Activated CD8-positive, alpha-beta T cell treated with anti-CD3 and anti-CD28 coated beads for 36 hours (primary cell): ENCODE measurements around the gene FAM3D. TPM values are rescaled to one million over a fixed set of nuclear protein-coding genes. Genes with fewer than 3 reads are reported as not detected.

ENCODE experiments used
- ATAC-seq: fragments of 200-7000 bp; cut with Tn5 transposase; one replicate; pipeline ENCODE4 v1.10.0; 2021; ENCODE audit warnings: mild to moderate bottlenecking, moderate library complexity
- CTCF ChIA-PET: fragments of 350-600 bp; sonication (Branson Sonifier 250); formaldehyde crosslinking; loops from one replicate; lab custom pipeline; 2021; ENCODE audit warnings: antibody characterized with exemption; lab: Charles Lee
- POLR2A ChIA-PET: fragments of 350-600 bp; sonication (Branson Sonifier 250); formaldehyde crosslinking; loops from one replicate; lab custom pipeline; 2021; ENCODE audit warnings: antibody characterized with exemption; lab: Charles Lee
- DNase-seq: peaks from one replicate; pipeline ENCODE4 v3.0.0-alpha.2; 2020
- H3K27ac Mint-ChIP-seq: one replicate; pipeline ENCODE4 v1.8.0; 2021; ENCODE audit warnings: mild to moderate bottlenecking, mixed read lengths
- H3K27me3 Mint-ChIP-seq: one replicate; pipeline ENCODE4 v1.8.0; 2021; ENCODE audit warnings: mixed read lengths
- H3K36me3 Mint-ChIP-seq: one replicate; pipeline ENCODE4 v1.8.0; 2021; ENCODE audit warnings: low read depth, mixed read lengths
- H3K4me1 Mint-ChIP-seq: one replicate; pipeline ENCODE4 v1.8.0; 2021; ENCODE audit warnings: low read depth, mixed read lengths
- H3K4me3 Mint-ChIP-seq: one replicate; pipeline ENCODE4 v1.8.0; 2021; ENCODE audit warnings: mild to moderate bottlenecking, moderate library complexity, mixed read lengths
- H3K9me3 Mint-ChIP-seq: one replicate; pipeline ENCODE4 v1.8.0; 2021; ENCODE audit warnings: mixed read lengths
- intact Hi-C: fragments of 100-400 bp; cut with micrococcal nuclease; formaldehyde crosslinking; loops from one replicate; pipeline ENCODE4 v1.10.0; 2022
- total RNA-seq, 2 experiments: library from RNA; stranded (reverse); gene quantifications; one replicate each; pipeline ENCODE4 v1.2.3, GENCODE V29; 2021
- TF ChIP-seq, protein P1 (sequence below): fragments of 200-600 bp; IDR thresholded peaks from one replicate; pipeline ENCODE4 v1.8.0; 2022; ENCODE audit warnings: antibody characterized with exemption, mild to moderate bottlenecking

The FAM3D gene
- total RNA-seq, 2 experiments from 2014 or later, result not detected

DNA sequence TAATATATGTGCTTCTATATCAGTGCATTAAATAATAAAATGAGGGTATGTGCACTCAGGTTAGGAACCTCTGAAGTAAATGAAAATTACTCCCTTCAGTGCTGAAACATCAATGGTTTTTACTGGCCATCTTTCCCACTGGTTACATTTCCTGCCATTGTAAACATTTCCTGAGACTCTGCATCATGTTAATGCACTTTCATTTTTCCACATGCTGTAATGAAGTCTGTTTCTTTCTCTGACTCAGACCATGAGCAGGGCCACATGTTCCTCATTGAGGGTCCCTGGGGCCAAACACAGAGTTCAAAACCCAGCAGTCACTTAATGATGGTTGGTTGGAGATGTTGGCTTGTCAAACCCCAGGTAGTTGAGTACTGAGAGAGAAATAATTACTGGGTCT lies 15.3 kb downstream of the FAM3D start:
- Mint-ChIP-seq H3K9me3 (no peaks in the 10 kb centered on the region), H3K4me3 (no peak overlapping the region), H3K4me1 (no peaks in the 10 kb centered on the region), H3K27me3 (peaks cover 2% of the 10 kb centered on the region), H3K27ac (no peak overlapping the region), H3K36me3 (no peaks in the 10 kb centered on the region)
- intact Hi-C loops, result no loop called here
- no peak for DNase-seq
- ChIA-PET CTCF (no interaction called here), POLR2A (no interaction called here)
- TF ChIP-seq, protein P1, sequence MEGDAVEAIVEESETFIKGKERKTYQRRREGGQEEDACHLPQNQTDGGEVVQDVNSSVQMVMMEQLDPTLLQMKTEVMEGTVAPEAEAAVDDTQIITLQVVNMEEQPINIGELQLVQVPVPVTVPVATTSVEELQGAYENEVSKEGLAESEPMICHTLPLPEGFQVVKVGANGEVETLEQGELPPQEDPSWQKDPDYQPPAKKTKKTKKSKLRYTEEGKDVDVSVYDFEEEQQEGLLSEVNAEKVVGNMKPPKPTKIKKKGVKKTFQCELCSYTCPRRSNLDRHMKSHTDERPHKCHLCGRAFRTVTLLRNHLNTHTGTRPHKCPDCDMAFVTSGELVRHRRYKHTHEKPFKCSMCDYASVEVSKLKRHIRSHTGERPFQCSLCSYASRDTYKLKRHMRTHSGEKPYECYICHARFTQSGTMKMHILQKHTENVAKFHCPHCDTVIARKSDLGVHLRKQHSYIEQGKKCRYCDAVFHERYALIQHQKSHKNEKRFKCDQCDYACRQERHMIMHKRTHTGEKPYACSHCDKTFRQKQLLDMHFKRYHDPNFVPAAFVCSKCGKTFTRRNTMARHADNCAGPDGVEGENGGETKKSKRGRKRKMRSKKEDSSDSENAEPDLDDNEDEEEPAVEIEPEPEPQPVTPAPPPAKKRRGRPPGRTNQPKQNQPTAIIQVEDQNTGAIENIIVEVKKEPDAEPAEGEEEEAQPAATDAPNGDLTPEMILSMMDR, result no peak
- ATAC-seq, result no peak

DNA sequence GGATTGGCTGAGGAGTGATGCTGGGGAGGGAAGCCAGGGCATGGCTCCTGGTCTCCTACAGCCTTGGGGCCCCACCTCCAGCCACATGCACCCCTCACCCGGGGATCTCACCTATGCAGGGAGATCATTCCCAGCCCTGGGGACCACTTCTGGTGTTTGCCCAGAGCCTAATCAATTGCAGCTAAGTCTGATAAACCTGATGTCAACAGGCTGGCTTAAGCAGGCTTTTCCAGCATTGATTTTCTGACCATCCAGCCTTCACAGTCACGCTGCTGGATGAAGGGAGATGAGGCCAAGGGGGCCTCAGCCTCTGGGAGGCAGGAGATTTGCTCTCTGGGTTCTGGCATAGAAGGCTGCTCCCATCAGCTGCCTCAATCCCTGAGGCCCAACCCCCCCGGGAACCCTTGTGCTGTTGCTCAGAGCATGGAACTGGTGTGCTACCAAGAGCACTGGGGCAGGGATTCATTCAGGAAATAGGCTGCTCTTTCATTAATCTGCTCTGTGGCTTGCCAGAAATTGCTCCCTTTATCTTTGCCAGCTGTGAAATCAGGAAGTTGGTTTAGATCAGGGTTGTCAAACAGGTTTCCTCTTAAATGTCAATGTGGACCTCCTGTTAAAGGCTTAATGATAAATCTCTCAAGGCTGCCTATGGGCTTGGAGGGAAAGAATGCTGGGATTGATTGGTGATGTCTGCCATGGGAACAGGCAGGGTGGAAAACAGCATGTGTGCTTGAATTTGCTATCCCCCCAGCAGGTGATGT lies 19.0 kb downstream of the FAM3D start:
- H3K4me1 Mint-ChIP-seq, result no peaks in the 10 kb centered on the region
- TF ChIP-seq, protein P1, result no peak
- no peak for DNase-seq
- no peaks in the 10 kb centered on the region for H3K9me3 Mint-ChIP-seq
- no peaks in the 10 kb centered on the region for H3K27me3 Mint-ChIP-seq
- ChIA-PET POLR2A (interaction anchor here (0.6 kb wide), 1 partner anchor 39 kb away, joined by 3 read pairs; no protein-coding TSS in a partner anchor), CTCF (interaction anchor here (0.9 to 1.2 kb wide), 3 partner anchors 17 to 80 kb away, joined by 3 to 4 read pairs (median 3); no protein-coding TSS in a partner anchor)
- ATAC-seq, result no peak
- intact Hi-C loops, result no loop called here
- no peak overlapping the region for H3K27ac Mint-ChIP-seq
- no peak overlapping the region for H3K4me3 Mint-ChIP-seq
- no peaks in the 10 kb centered on the region for H3K36me3 Mint-ChIP-seq

DNA sequence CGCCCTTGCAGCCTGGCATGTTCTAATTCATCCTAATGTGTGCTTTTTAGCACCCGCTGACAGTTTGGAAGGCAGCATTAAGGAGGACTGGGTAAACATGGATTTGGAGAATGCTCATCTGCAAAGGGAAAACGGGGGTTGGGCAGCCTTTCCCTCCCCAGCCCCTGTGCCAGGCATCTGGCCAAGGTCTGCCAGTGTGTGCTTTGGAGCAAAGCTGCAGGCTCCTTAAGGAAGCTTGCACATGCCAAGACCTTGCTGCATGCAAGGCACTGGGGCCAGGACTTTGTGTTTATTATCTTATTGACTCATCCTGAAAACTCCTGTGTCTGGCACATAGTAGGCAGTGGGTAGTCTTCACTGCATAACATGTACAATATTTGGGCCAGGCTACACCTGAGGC lies 20.1 kb downstream of the FAM3D start:
- POLR2A ChIA-PET, result no interaction called here
- H3K36me3 Mint-ChIP-seq, result no peaks in the 10 kb centered on the region
- H3K27ac Mint-ChIP-seq, result no peak overlapping the region
- CTCF ChIA-PET, result interaction anchor here (1.2 kb wide), 1 partner anchor 78 kb away, joined by 4 read pairs; no protein-coding TSS in a partner anchor
- ATAC-seq (no peak), DNase-seq (no peak)
- intact Hi-C loops, result no loop called here
- H3K4me1 Mint-ChIP-seq, result no peaks in the 10 kb centered on the region
- H3K9me3 Mint-ChIP-seq, result no peaks in the 10 kb centered on the region
- TF ChIP-seq, protein P1, result no peak
- H3K4me3 Mint-ChIP-seq, result no peak overlapping the region
- H3K27me3 Mint-ChIP-seq, result no peaks in the 10 kb centered on the region

DNA sequence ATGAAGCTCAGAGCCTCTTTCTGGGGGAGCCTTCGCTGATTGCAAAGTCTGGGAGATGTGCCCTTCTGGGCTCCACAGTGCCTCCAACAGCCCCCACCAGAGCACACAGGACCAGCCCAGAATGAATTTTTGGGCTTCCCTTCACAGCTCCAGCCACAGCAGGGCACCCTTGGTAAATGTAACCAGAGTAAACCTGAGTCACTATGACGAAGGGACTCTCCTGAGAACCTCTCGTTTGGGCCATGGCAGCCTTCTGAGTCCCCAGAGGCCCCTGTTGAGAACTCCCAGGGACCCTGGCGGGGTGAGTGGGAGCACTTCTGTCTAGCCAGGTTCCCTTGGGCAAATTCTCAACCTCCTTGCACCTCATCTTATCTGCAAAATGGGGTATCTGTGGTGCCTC lies 20.8 kb downstream of the FAM3D start:
- ATAC-seq (no peak), DNase-seq (no peak)
- Mint-ChIP-seq H3K9me3 (no peaks in the 10 kb centered on the region), H3K36me3 (no peaks in the 10 kb centered on the region), H3K27me3 (no peaks in the 10 kb centered on the region), H3K4me3 (no peak overlapping the region), H3K4me1 (no peaks in the 10 kb centered on the region), H3K27ac (no peak overlapping the region)
- CTCF ChIA-PET, result no interaction called here
- POLR2A ChIA-PET, result no interaction called here
- TF ChIP-seq, protein P1, result no peak
- intact Hi-C loops, result no loop called here

DNA sequence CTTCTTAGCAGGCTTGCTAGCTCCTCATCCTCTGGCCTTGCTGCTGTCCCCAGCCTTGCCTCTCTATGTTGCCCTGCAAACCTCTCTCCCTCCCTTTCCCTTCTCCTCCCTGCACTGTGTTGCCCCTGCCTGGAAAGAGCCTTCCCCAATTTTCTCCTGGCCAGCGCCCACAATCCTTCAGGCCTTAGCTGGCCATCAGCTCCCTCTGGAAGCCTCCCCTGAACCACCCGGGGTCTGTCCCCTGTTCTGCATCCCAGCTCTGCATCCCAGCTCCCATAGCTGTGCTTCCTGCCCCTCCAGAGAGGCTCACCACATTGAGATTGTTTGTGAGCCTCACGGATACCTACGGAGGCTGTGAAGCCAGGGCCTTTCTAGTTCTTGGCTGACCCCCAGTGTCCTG lies 23.7 kb downstream of the FAM3D start:
- intact Hi-C loops, result no loop called here
- ChIA-PET POLR2A (interaction anchor here (0.6 kb wide), 1 partner anchor 190 kb away, joined by 3 read pairs; no protein-coding TSS in a partner anchor), CTCF (interaction anchor here (0.9 to 4.8 kb wide), 2 partner anchors 13 to 410 kb away, joined by 3 to 37 read pairs; no protein-coding TSS in a partner anchor)
- no peaks in the 10 kb centered on the region for H3K4me1 Mint-ChIP-seq
- ATAC-seq (no peak), DNase-seq (no peak)
- H3K4me3 Mint-ChIP-seq, result no peak overlapping the region
- no peaks in the 10 kb centered on the region for H3K36me3 Mint-ChIP-seq
- TF ChIP-seq, protein P1, result no peak
- no peaks in the 10 kb centered on the region for H3K27me3 Mint-ChIP-seq
- no peak overlapping the region for H3K27ac Mint-ChIP-seq
- no peaks in the 10 kb centered on the region for H3K9me3 Mint-ChIP-seq
